ENCODE measurements around the gene SDC1. TPM values are rescaled to one million over a fixed set of nuclear protein-coding genes. Genes with fewer than 3 reads are reported as not detected.

Gene SDC1
- total and polyA plus RNA-seq, 2 of the 8 experiments (the other 6 are each of a cell fraction or from before 2014, with no cell fraction given): 45.3 to 73.3 TPM

DNA sequence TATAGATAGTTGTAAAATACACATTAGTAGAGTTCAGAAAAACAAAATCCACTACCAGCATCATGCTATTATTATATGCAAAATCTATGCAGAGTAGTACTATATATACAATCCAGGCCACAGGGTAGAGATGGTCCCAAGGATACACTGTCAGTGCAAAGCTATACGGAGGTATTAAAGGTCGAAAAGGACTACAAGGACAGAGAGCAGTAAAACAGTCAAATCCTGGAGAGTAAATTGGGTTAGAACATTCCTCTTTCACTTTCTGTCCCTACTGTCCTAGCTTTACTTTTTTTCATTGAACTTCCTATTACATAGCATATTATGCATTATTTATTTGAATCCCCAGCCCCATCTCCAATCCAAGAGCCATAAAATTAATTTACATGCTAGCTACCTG, 39.7 kb upstream of the SDC1 start (continued):
- TF ChIP-seq, protein P1, sequence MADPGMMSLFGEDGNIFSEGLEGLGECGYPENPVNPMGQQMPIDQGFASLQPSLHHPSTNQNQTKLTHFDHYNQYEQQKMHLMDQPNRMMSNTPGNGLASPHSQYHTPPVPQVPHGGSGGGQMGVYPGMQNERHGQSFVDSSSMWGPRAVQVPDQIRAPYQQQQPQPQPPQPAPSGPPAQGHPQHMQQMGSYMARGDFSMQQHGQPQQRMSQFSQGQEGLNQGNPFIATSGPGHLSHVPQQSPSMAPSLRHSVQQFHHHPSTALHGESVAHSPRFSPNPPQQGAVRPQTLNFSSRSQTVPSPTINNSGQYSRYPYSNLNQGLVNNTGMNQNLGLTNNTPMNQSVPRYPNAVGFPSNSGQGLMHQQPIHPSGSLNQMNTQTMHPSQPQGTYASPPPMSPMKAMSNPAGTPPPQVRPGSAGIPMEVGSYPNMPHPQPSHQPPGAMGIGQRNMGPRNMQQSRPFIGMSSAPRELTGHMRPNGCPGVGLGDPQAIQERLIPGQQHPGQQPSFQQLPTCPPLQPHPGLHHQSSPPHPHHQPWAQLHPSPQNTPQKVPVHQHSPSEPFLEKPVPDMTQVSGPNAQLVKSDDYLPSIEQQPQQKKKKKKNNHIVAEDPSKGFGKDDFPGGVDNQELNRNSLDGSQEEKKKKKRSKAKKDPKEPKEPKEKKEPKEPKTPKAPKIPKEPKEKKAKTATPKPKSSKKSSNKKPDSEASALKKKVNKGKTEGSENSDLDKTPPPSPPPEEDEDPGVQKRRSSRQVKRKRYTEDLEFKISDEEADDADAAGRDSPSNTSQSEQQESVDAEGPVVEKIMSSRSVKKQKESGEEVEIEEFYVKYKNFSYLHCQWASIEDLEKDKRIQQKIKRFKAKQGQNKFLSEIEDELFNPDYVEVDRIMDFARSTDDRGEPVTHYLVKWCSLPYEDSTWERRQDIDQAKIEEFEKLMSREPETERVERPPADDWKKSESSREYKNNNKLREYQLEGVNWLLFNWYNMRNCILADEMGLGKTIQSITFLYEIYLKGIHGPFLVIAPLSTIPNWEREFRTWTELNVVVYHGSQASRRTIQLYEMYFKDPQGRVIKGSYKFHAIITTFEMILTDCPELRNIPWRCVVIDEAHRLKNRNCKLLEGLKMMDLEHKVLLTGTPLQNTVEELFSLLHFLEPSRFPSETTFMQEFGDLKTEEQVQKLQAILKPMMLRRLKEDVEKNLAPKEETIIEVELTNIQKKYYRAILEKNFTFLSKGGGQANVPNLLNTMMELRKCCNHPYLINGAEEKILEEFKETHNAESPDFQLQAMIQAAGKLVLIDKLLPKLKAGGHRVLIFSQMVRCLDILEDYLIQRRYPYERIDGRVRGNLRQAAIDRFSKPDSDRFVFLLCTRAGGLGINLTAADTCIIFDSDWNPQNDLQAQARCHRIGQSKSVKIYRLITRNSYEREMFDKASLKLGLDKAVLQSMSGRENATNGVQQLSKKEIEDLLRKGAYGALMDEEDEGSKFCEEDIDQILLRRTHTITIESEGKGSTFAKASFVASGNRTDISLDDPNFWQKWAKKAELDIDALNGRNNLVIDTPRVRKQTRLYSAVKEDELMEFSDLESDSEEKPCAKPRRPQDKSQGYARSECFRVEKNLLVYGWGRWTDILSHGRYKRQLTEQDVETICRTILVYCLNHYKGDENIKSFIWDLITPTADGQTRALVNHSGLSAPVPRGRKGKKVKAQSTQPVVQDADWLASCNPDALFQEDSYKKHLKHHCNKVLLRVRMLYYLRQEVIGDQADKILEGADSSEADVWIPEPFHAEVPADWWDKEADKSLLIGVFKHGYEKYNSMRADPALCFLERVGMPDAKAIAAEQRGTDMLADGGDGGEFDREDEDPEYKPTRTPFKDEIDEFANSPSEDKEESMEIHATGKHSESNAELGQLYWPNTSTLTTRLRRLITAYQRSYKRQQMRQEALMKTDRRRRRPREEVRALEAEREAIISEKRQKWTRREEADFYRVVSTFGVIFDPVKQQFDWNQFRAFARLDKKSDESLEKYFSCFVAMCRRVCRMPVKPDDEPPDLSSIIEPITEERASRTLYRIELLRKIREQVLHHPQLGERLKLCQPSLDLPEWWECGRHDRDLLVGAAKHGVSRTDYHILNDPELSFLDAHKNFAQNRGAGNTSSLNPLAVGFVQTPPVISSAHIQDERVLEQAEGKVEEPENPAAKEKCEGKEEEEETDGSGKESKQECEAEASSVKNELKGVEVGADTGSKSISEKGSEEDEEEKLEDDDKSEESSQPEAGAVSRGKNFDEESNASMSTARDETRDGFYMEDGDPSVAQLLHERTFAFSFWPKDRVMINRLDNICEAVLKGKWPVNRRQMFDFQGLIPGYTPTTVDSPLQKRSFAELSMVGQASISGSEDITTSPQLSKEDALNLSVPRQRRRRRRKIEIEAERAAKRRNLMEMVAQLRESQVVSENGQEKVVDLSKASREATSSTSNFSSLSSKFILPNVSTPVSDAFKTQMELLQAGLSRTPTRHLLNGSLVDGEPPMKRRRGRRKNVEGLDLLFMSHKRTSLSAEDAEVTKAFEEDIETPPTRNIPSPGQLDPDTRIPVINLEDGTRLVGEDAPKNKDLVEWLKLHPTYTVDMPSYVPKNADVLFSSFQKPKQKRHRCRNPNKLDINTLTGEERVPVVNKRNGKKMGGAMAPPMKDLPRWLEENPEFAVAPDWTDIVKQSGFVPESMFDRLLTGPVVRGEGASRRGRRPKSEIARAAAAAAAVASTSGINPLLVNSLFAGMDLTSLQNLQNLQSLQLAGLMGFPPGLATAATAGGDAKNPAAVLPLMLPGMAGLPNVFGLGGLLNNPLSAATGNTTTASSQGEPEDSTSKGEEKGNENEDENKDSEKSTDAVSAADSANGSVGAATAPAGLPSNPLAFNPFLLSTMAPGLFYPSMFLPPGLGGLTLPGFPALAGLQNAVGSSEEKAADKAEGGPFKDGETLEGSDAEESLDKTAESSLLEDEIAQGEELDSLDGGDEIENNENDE (IDR thresholded peaks at IDR 0.05; ENCODE audit: insufficient replicate concordance, low read length): no peak
- TF ChIP-seq SP2 (IDR thresholded peaks at IDR 0.05; ENCODE audit: low read length) (no peak), FOSL1 (IDR thresholded peaks at IDR 0.05; ENCODE audit: insufficient read depth, low read depth, low read length) (no peak), KDM1A (IDR thresholded peaks at IDR 0.05; ENCODE audit: borderline replicate concordance, low read length) (no peak), SRF (IDR thresholded peaks at IDR 0.05; ENCODE audit: low read depth, low read length) (no peak)
